ENCODE results near the gene ATAD2B.

Gene ATAD2B

GRCh38 chr2:23703037-23703582 lies 223.8 kb downstream of the ATAD2B start:
- Histone ChIP-seq H3K27me3 (ENCODE audit: control insufficient read depth, insufficient read depth, low read length) (no peaks in the 10 kb centered on the region), H3K4me1 (ENCODE audit: control insufficient read depth, insufficient read depth, low read length) (no peaks in the 10 kb centered on the region), H3K36me3 (ENCODE audit: control insufficient read depth, insufficient read depth, low read length) (no peaks in the 10 kb centered on the region), H3K4me3 (ENCODE audit: low read depth, low read length) (no peak overlapping the region), H3K9me3 (ENCODE audit: control insufficient read depth, insufficient read depth, low read length) (no peaks in the 10 kb centered on the region), H3K9ac (ENCODE audit: low read depth, low read length) (no peak overlapping the region)

GRCh38 chr2:23700627-23701026 lies 226.3 kb downstream of the ATAD2B start:
- peaks cover 2% of the 10 kb centered on the region for H3K36me3 ChIP-seq (ENCODE audit: control insufficient read depth, insufficient read depth, low read length)

GRCh38 chr2:23699580-23699925 lies 227.4 kb downstream of the ATAD2B start:
- H3K9ac ChIP-seq (ENCODE audit: low read depth, low read length), result no peak overlapping the region
- H3K4me1 ChIP-seq (ENCODE audit: control insufficient read depth, insufficient read depth, low read length), result no peaks in the 10 kb centered on the region
- H3K27me3 ChIP-seq (ENCODE audit: control insufficient read depth, insufficient read depth, low read length), result no peaks in the 10 kb centered on the region
- peaks cover 2% of the 10 kb centered on the region for H3K36me3 ChIP-seq (ENCODE audit: control insufficient read depth, insufficient read depth, low read length)
- no peak overlapping the region for H3K4me3 ChIP-seq (ENCODE audit: low read depth, low read length)
- H3K9me3 ChIP-seq (ENCODE audit: control insufficient read depth, insufficient read depth, low read length), result no peaks in the 10 kb centered on the region

More at GRCh38 chr2:23700627-23701026, 226.3 kb downstream of the ATAD2B start:
- Histone ChIP-seq H3K27me3 (ENCODE audit: control insufficient read depth, insufficient read depth, low read length) (no peaks in the 10 kb centered on the region), H3K9ac (ENCODE audit: low read depth, low read length) (no peak overlapping the region), H3K4me3 (ENCODE audit: low read depth, low read length) (no peak overlapping the region), H3K9me3 (ENCODE audit: control insufficient read depth, insufficient read depth, low read length) (no peaks in the 10 kb centered on the region), H3K4me1 (ENCODE audit: control insufficient read depth, insufficient read depth, low read length) (no peaks in the 10 kb centered on the region)

GRCh38 chr2:23698721-23699579 lies 228.0 kb downstream of the ATAD2B start:
- no peaks in the 10 kb centered on the region for H3K9me3 ChIP-seq (ENCODE audit: control insufficient read depth, insufficient read depth, low read length)
- peaks cover 2% of the 10 kb centered on the region for H3K36me3 ChIP-seq (ENCODE audit: control insufficient read depth, insufficient read depth, low read length)
- H3K27me3 ChIP-seq (ENCODE audit: control insufficient read depth, insufficient read depth, low read length), result no peaks in the 10 kb centered on the region
- H3K4me3 ChIP-seq (ENCODE audit: low read depth, low read length), result no peak overlapping the region
- no peaks in the 10 kb centered on the region for H3K4me1 ChIP-seq (ENCODE audit: control insufficient read depth, insufficient read depth, low read length)
- H3K9ac ChIP-seq (ENCODE audit: low read depth, low read length), result no peak overlapping the region
